HTR-8/SVneo (cell line): ENCODE measurements around the gene LPO.

Experiments used
- DNase-seq: peaks from one replicate; pipeline ENCODE4 v3.0.0; 2011; ENCODE audit warnings: low spot score, mixed read lengths; ENCODE audit not compliant: insufficient read length
- FAIRE-seq: peaks from 2 replicates; lab custom pipeline; 2011; peaks lifted over from hg19 to GRCh38; lab: Jason Lieb, UNC

LPO gene

DNA sequence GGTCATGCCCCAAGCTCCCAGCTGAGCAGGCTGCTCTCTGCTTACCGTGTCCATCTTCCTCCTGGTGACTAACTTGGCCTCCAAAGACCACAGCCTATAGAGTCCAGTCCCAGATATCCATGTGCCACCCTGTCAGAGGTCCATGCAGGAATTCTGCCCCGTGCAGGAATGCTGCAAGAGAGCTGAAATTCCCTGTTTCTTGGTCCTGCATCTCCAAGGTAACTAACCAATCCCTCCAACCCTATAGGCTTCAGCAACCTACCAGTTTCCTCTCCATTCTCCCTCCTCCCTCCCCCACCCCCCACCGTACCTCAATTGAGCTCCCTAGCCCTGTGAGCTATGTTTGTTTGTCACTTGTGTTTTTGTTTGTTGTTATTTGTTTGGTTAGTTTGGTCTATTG, 9.7 kb upstream of the LPO start:
- FAIRE-seq (no peak), DNase-seq (no peak)

- DNase-seq: no peak
- FAIRE-seq: no peak
Observed at GRCh38 chr17:58229384-58229783, 9.0 kb upstream of the LPO start.

- DNase-seq (no peak), FAIRE-seq (peak; percentile 23)
Observed at GRCh38 chr17:58229881-58230280, 8.5 kb upstream of the LPO start.

DNA sequence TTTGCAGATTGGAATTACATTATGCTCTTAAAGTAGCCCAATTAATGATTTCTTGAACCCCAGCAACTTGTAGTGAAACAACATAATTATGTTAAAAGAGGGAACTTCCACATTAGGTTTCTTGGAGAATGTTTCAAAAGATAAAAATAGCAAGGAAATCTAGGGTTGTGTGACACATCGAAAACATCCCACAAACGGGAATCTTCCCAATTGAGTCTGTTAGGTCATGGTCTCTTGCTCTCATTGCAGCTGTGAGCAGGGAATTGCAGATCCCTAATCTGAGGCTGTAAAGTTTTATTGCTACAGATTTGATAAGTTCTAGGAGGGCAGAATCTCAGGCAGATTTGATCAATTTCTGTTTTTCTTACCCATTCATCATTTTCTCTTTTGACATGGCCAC, 6.7 kb upstream of the LPO start:
- no peak for DNase-seq
- FAIRE-seq: no peak

GRCh38 chr17:58232707-58233156, 5.7 kb upstream of the LPO start:
- peak; percentile 87 for FAIRE-seq

GRCh38 chr17:58233543-58233942, 4.8 kb upstream of the LPO start:
- DNase-seq (no peak), FAIRE-seq (no peak)

More at GRCh38 chr17:58232707-58233156, 5.7 kb upstream of the LPO start:
- DNase-seq: peak; percentile 61

DNA sequence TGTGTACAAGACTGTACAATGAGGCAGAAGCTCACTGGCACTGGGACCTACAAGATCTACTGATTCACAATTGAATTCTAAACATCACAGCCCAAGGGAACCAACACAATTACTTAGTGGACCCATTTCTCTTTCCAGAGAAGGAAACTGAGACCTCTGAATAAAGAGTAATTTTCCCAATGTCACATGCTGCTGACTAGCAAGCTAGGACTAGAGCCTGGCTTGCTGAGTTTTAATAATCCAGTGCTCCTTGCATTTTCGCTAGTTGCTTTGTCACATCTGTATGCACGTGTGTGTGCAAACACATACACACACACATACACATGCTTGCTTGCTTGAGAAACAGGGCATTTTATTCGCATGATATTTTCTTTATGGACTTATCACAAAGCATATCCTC, 3.9 kb upstream of the LPO start:
- DNase-seq: no peak
- no peak for FAIRE-seq

DNA sequence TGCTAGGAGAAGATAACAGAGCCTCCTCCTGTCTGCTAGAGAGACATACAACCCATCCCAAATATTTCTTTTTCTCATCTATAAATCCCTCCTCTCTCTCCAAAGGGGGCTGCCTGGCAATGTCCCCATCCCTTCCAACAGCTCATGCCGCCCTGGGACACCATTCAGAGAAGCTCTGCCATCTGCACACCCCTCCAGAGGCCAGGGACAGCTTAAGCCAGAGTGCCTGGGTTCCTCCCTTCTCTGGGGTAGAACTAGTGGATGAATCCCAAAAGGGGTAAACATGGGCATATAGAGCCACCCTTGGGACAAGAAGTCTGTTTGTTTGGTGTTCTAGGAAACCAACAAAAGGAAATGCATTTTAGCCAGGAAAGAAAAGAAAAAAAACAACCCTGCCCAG, 2.6 kb upstream of the LPO start:
- no peak for FAIRE-seq

GRCh38 chr17:58236394-58236793, 2.0 kb upstream of the LPO start:
- peak; percentile 80 for FAIRE-seq
- DNase-seq: no peak

More for the DNA sequence above, 2.6 kb upstream of the LPO start:
- no peak for DNase-seq

- DNase-seq: no peak
- no peak for FAIRE-seq
Observed at GRCh38 chr17:58239987-58240386, 1.6 kb downstream of the LPO start.

DNA sequence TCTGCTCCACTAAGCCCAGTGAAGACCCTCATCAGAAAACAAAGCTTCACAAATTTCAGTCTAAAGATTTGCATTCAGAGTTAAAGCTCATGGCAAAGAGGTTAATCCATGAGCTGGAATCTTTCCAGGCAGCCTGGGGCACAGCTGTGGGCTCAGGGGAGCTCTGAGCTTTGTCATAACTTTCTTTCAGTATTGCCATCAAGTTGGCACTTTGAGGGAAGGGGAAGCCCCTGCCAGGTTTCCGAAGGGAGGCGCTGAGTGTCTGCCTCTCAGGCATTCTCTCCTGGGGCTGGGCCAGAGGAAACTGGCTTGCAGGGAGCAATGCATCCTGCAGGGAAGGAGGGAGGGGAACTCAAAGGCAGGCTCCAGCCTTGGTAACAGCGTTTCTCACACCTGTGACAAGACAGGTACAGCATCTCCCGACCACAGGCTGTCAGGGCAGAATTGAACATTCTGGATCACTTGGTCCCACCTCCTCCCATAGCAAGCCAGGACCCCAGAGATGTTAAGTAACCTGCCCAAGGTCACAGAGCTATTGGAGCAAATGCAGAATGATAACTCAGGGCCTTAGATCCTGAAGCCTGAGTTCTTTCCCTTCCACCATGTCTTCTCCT, 3.9 kb downstream of the LPO start:
- no peak for DNase-seq
- FAIRE-seq: peak; percentile 69

GRCh38 chr17:58244963-58245362, 6.6 kb downstream of the LPO start:
- FAIRE-seq: no peak
- DNase-seq: no peak

DNA sequence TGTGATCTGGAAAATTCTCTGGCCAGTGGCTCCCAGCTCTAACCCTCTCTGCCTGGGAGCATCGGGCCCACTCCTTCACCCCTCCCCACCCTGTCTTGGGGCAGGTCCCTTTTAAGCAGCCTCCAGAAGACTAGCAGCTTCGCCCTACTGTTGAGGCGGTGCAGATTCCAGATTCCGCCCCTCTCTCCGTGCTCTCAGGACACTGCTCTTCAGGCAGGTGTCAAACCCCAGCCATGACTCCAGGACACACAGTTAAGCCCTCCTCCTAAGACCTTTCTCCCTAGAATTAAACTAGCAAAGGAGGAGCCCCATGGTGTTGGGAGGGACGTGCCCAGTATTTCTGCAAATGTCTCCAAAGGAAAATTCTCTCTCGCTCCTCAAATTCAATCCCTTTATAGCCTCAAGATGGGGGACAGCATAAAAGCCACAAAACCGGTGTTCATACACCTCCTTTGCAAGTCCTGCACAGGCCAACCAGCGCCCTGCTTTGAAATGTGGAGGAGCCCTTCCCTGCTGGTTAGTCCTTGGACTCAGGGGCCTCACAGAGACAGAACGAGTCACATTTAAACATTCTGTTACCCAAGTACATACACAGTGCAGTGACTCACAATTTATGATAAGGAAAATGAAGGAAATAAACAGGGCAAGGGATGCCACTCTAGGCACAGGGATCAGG, 7.2 kb downstream of the LPO start:
- DNase-seq (no peak), FAIRE-seq (no peak)

GRCh38 chr17:58246104-58246740, 7.8 kb downstream of the LPO start:
- DNase-seq: no peak
- FAIRE-seq: no peak

- no peak for DNase-seq
- FAIRE-seq: no peak
Observed at GRCh38 chr17:58246781-58247180, 8.4 kb downstream of the LPO start.

- no peak for FAIRE-seq
Observed at GRCh38 chr17:58247511-58248363, 9.4 kb downstream of the LPO start.

DNA sequence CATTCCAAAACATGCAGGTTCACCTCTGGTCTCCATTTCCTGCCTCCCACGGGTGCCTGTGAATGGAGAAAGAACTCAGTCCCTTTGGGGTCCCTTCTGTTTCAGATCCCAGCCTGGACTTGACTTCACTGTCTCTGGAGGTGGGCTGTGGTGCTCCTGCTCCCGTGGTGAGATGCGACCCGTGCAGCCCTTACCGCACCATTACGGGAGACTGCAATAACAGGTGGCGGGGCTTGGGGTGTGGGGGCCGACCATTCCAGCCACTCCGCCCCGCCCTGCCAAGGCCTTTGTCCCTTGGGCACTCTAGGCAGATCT, 10.5 kb downstream of the LPO start:
- no peak for FAIRE-seq
- no peak for DNase-seq

More at GRCh38 chr17:58247511-58248363, 9.4 kb downstream of the LPO start:
- DNase-seq: no peak

DNA sequence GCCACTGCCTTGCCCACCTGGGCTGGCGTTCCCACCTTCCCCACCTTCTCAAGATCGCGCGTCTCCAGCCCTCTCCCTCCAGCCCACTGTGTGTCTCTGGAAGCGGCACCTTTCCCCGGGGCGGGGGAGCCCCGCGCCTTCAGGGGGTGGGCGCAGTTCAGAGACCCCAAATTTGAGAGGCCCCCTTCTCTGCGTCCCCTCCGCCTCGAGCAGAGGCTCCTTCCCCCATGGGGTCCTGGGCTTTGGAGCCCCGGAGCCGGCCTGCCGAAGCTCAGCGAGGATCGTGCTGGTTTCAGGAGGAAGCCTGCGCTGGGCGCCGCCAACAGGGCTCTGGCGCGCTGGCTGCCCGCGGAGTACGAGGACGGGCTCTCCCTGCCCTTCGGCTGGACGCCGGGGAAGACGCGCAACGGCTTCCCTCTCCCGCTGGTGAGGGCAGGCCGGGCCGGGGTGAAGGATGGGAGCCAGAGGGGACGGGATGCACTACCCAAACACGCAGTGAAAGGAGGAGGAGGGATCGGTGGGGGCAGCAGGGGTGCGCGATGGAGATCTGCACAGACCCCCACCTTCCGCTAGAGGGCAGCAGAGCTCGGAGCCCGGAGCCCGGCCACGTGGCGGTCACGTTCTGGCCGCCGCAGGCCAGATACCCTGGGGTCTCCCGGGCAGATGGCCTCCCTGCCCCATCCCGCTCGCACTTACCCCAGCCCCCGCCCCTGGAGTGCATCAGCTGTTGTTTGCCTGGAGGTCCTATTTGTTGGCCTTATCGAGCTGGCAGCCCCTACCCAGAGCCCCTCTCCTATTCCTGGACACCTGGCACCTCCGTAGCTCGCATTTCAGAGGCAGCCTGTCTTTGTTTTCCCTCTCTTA, 11.1 kb downstream of the LPO start:
- FAIRE-seq (no peak), DNase-seq (peak; percentile 93)

DNA sequence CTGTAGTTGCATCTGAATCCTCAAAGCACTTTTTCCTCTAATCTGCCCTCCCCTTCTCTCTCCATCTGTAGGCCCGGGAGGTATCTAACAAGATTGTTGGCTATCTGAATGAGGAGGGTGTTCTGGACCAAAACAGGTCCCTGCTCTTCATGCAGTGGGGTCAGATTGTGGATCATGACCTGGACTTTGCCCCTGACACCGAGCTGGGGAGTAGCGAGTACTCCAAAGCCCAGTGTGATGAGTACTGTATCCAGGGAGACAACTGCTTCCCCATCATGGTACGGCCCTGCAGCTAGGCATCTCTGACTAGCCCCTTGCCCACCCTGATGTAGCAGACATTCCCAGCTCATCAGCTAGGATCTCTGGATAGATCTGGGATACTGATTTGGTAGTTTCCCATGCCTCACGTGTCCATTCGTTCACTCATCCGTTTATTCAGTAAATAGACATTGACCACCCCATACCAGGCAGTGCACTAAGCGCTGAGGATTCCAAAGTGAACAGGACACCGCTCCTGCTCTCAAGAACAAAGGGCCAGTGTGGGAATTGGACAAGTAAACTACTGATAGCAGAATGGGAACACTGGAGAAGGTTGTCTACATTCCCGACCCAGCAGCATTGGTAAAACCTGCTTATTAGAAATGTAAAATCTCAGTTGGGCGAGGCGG, 12.1 kb downstream of the LPO start:
- FAIRE-seq (peak; percentile 42), DNase-seq (no peak)
